HCT116 (cell line): ENCODE measurements around the gene ZFYVE27. TPM values are rescaled to one million over a fixed set of nuclear protein-coding genes. Genes with fewer than 3 reads are reported as not detected.

Experiments
- ATAC-seq: fragments of 200-7000 bp; cut with Tn5 transposase; 2 replicates; pipeline ENCODE4 v1.9.1; 2020; ENCODE audit warnings: mild to moderate bottlenecking, moderate library complexity
- BruUV-seq: library from RNA; stranded (reverse); fragments of 400-500 nt; replicated peaks from 2 replicates; lab custom pipeline; 2021; lab: Mats Ljungman, UMichigan
- CTCF ChIA-PET: fragments of 300-600 bp; sonication (Branson Sonifier 250); formaldehyde crosslinking; loops from one replicate; lab custom pipeline; 2021; ENCODE audit warnings: antibody characterized with exemption; lab: Charles Lee
- POLR2A ChIA-PET: fragments of 300-600, 350-600 bp; sonication (Branson Sonifier 250); formaldehyde crosslinking; loops from one replicate; lab custom pipeline; 2021; ENCODE audit warnings: antibody characterized with exemption; lab: Charles Lee
- RAD21 ChIA-PET, 2 experiments: fragments of 300-600 bp; sonication (Branson Sonifier 250); formaldehyde crosslinking; loops; one replicate each; lab custom pipeline; 2023; ENCODE audit warnings: low total read pairs in 2 of 2; ENCODE audit not compliant: uncharacterized antibody in 2 of 2, unreplicated experiment in 2 of 2, low non-redundant PET in 1 of 2; lab: Charles Lee
- DNase-seq: peaks from one replicate; pipeline ENCODE4 v3.0.0-alpha.2; 2010; ENCODE audit warnings: low read depth, low spot score
- H2AFZ ChIP-seq: fragments of 200-600 bp; shearing (Covaris generic), sonication (generic); 2 replicates; pipeline ENCODE4 v1.6.1; 2017; ENCODE audit warnings: low read depth, mixed run types, mixed read lengths, antibody characterized with exemption, low read length; ENCODE audit not compliant: poor library complexity, severe bottlenecking
- H3K27ac ChIP-seq: 2 replicates; pipeline ENCODE4 v1.5.1; 2012; ENCODE audit warnings: low read depth, low read length
- H3K27me3 ChIP-seq: fragments of 200-600 bp; sonication (generic); 2 replicates; pipeline ENCODE4 v1.6.1; 2016; ENCODE audit warnings: mixed run types, low read length, mixed read lengths; ENCODE audit not compliant: insufficient read depth
- H3K36me3 ChIP-seq, 2 experiments: fragments of 200-500 bp in 1 of 2; fragments of 200-600 bp in 1 of 2; sonication (Bioruptor generic) in 1 of 2; sonication (generic) in 1 of 2; 2 replicates each; pipeline versions ENCODE4 v1.5.1 to v1.6.1; 2014 to 2016; ENCODE audit warnings: low read length in 2 of 2, inconsistent platforms in 1 of 2, mixed read lengths in 1 of 2, mixed run types in 1 of 2; ENCODE audit not compliant: insufficient read depth in 2 of 2, control insufficient read depth in 1 of 2
- H3K4me1 ChIP-seq, 2 experiments: fragments of 200-600 bp in 1 of 2; sonication (generic) in 1 of 2; 2 replicates each; pipeline versions ENCODE4 v1.5.1 to v1.6.1; 2012 to 2017; ENCODE audit warnings: low read length in 2 of 2, inconsistent platforms in 1 of 2, mild to moderate bottlenecking in 1 of 2, mixed read lengths in 1 of 2, mixed run types in 1 of 2, moderate library complexity in 1 of 2; ENCODE audit not compliant: insufficient read depth in 2 of 2, control insufficient read depth in 1 of 2
- H3K4me2 ChIP-seq: fragments of 200-600 bp; sonication (generic); 2 replicates; pipeline ENCODE4 v1.6.1; 2017; ENCODE audit warnings: mixed run types, low read length, mixed read lengths
- H3K4me3 ChIP-seq, 2 experiments: fragments of 200-600 bp in 1 of 2; sonication (generic) in 1 of 2; replicated peaks in 1 of 2; 2 replicates each; pipeline ENCODE4 v1.5.1; 2011 to 2016; ENCODE audit warnings: low read length in 2 of 2, control low read depth in 1 of 2, low read depth in 1 of 2, mild to moderate bottlenecking in 1 of 2, mixed read lengths in 1 of 2, mixed run types in 1 of 2
- H3K79me2 ChIP-seq: fragments of 200-600 bp; sonication (generic); 2 replicates; pipeline ENCODE4 v1.6.1; 2017; ENCODE audit warnings: mild to moderate bottlenecking, mixed run types, low read length, moderate library complexity, mixed read lengths; ENCODE audit not compliant: insufficient read depth
- H3K9ac ChIP-seq: fragments of 200-600 bp; sonication (generic); 2 replicates; pipeline ENCODE4 v1.6.1; 2016; ENCODE audit warnings: low read length, mixed read lengths
- H3K9me2 ChIP-seq: fragments of 200-600 bp; sonication (generic), shearing (Covaris generic); 2 replicates; pipeline ENCODE4 v1.6.1; 2017; ENCODE audit warnings: mixed run types, mild to moderate bottlenecking, moderate library complexity; ENCODE audit not compliant: insufficient read depth
- H3K9me3 ChIP-seq, 2 experiments: fragments of 200-500 bp in 1 of 2; fragments of 200-600 bp in 1 of 2; sonication (Bioruptor generic) in 1 of 2; sonication (generic) in 1 of 2; 2 replicates each; pipeline ENCODE4 v1.6.1; 2014 to 2017; ENCODE audit warnings: low read length in 2 of 2, mixed read lengths in 2 of 2, inconsistent platforms in 1 of 2, low read depth in 1 of 2, mild to moderate bottlenecking in 1 of 2, mixed run types in 1 of 2, moderate library complexity in 1 of 2; ENCODE audit not compliant: control insufficient read depth in 1 of 2, insufficient read depth in 1 of 2
- H4K20me1 ChIP-seq: fragments of 200-600 bp; sonication (generic), shearing (Covaris generic); 2 replicates; pipeline ENCODE4 v1.6.1; 2017; ENCODE audit warnings: mixed run types, mild to moderate bottlenecking, moderate library complexity; ENCODE audit not compliant: insufficient read depth
- CBX3 ChIP-seq: IDR thresholded peaks from 2 replicates; pipeline ENCODE4 v1.6.1; 2012; ENCODE audit warnings: low read depth
- EZH2 ChIP-seq: fragments of 200-600 bp; sonication (generic); IDR thresholded peaks from 2 replicates; pipeline ENCODE4 v1.6.1; 2017; ENCODE audit warnings: antibody characterized with exemption, mixed run types
- EZH2phosphoT487 ChIP-seq: fragments of 200-600 bp; IDR thresholded peaks from 2 replicates; pipeline ENCODE4 v1.6.1; 2018; ENCODE audit warnings: antibody characterized with exemption, borderline replicate concordance
- JUND ChIP-seq: IDR thresholded peaks from 2 replicates; pipeline ENCODE4 v1.6.1; 2012
- POLR2AphosphoS5 ChIP-seq: IDR thresholded peaks from 2 replicates; pipeline ENCODE4 v1.6.1; 2011; ENCODE audit warnings: mild to moderate bottlenecking, low read depth, low read length, moderate library complexity
- SP1 ChIP-seq: IDR thresholded peaks from 2 replicates; pipeline ENCODE4 v1.6.1; 2012; ENCODE audit warnings: low read depth
- ZNF274 ChIP-seq: fragments of 200-500 bp; sonication (Bioruptor generic); IDR thresholded peaks from 2 replicates; pipeline ENCODE4 v1.6.1; 2014; ENCODE audit warnings: mild to moderate bottlenecking, low read depth, low read length, inconsistent platforms
- intact Hi-C: fragments of 100-400 bp; cut with micrococcal nuclease; formaldehyde crosslinking; loops from 2 replicates; pipeline ENCODE4 v1.10.0; 2022
- total RNA-seq: library from RNA; stranded (reverse); gene quantifications from one replicate; pipeline ENCODE4 v1.2.1, GENCODE V29; 2021; ENCODE audit not compliant: unreplicated experiment
- TF ChIP-seq, protein P1 (sequence below), 3 experiments: fragments of 200-600 bp in 1 of 3; sonication (generic) in 1 of 3; IDR thresholded peaks in 2 of 3; conservative IDR thresholded peaks in 1 of 3; 2 replicates each; pipeline ENCODE4 v1.5.1; 2012 to 2017; ENCODE audit warnings: low read depth in 2 of 3, low read length in 2 of 3, antibody characterized with exemption in 1 of 3, borderline replicate concordance in 1 of 3, control low read depth in 1 of 3, mild to moderate bottlenecking in 1 of 3, mixed read lengths in 1 of 3, mixed run types in 1 of 3, moderate library complexity in 1 of 3; ENCODE audit not compliant: insufficient read depth in 1 of 3
- TF ChIP-seq, protein P2 (sequence below): IDR thresholded peaks from 2 replicates; pipeline ENCODE4 v1.6.1; 2012
- TF ChIP-seq, protein P3 (sequence below): IDR thresholded peaks from 2 replicates; pipeline ENCODE4 v1.6.1; 2011; ENCODE audit warnings: mild to moderate bottlenecking, low read length, moderate library complexity; ENCODE audit not compliant: insufficient replicate concordance; ENCODE audit errors: extremely low read depth

The ZFYVE27 gene
- total RNA-seq, 1 experiment from 2014 or later: 28.4 TPM

DNA sequence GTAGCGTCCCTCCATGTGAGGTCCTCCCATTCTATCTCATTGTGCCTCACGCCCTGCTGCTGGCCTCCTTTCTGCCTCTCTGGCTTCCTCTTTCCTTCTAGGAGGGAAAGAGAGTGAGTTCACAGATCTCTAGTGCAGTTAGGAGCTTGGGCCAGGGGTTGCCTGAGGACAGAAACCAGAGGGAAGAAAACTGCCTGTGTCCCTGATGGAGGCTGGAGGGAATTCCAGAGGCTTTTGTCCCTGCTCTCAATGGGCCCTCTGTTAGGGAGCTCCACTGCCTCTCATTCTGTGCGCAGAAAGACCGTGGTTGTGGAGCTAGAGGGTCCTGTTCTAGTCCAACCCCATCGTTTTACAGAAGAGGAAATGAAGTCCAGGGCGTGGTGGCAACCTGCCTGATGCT lies 18.8 kb upstream of the ZFYVE27 start:
- ATAC-seq (no peak), DNase-seq (no peak)
- Histone ChIP-seq H3K4me2 (peak overlapping the region; percentile 75), H3K27ac (peak overlapping the region; percentile 77), H3K9me2 (no peaks in the 10 kb centered on the region), H3K36me3 (peaks cover 0 to 12% of the 10 kb centered on the region in 2 experiments; a peak in 2 of 4 replicates), H3K79me2 (peaks cover 26% of the 10 kb centered on the region; the same call in 1 of the 2 replicates), H3K4me3 (peak overlapping the region; percentile 11 to 32), H4K20me1 (no peaks in the 10 kb centered on the region), H3K27me3 (no peaks in the 10 kb centered on the region), H2AFZ (no peak overlapping the region), H3K9me3 (no peaks in the 10 kb centered on the region), H3K4me1 (peaks cover 32 to 45% of the 10 kb centered on the region in 2 experiments), H3K9ac (peak overlapping the region; percentile 50)
- TF ChIP-seq ZNF274: no peak
- TF ChIP-seq POLR2AphosphoS5: no peak
- TF ChIP-seq, protein P1, sequence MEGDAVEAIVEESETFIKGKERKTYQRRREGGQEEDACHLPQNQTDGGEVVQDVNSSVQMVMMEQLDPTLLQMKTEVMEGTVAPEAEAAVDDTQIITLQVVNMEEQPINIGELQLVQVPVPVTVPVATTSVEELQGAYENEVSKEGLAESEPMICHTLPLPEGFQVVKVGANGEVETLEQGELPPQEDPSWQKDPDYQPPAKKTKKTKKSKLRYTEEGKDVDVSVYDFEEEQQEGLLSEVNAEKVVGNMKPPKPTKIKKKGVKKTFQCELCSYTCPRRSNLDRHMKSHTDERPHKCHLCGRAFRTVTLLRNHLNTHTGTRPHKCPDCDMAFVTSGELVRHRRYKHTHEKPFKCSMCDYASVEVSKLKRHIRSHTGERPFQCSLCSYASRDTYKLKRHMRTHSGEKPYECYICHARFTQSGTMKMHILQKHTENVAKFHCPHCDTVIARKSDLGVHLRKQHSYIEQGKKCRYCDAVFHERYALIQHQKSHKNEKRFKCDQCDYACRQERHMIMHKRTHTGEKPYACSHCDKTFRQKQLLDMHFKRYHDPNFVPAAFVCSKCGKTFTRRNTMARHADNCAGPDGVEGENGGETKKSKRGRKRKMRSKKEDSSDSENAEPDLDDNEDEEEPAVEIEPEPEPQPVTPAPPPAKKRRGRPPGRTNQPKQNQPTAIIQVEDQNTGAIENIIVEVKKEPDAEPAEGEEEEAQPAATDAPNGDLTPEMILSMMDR (IDR thresholded peaks at IDR 0.05 in 2 of 3, conservative IDR thresholded peaks at IDR 0.05 in 1 of 3; ENCODE audit: borderline replicate concordance in 1 of 3, insufficient read depth in 1 of 3, low read depth in 2 of 3, low read length in 2 of 3): no peak
- POLR2A ChIA-PET: interaction anchor here (0.7 to 1.2 kb wide), 2 partner anchors 19 to 29 kb away, joined by 3 to 5 read pairs; partner anchors contain the start of gene ZFYVE27
- intact Hi-C loops: no loop called here
- no TSS peak for BruUV-seq
- RAD21 ChIA-PET: no interaction called here
- CTCF ChIA-PET: interaction anchor here (1.1 to 2.6 kb wide), 6 partner anchors 9 to 184 kb away, joined by 3 to 11 read pairs (median 7); partner anchors contain the start of gene AVPI1

DNA sequence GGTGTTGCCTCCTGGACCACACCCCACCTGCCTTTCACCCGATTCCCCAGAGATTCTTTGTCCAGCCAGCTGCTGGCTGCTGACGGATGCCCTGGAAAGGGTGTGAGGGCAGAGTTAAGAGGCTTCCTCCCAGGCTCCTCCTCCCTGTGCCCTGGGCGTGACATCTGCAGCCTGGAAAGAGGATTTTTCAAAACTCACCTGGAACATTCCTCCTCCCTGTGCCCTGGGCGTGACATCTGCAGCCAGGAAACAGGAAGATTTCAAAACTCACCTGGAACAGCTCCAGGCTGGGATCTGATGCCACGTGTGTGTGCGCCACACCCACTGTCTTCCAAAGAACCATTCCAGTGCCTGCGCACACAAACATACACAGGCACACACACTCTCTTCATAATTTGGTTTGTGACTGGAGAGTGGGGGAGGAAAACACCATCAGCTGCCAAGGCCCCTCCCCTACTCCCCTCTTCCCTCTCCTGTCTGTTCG lies 18.2 kb upstream of the ZFYVE27 start:
- ChIA-PET RAD21 (no interaction called here), POLR2A (interaction anchor here (0.7 to 1.2 kb wide), 2 partner anchors 18 to 29 kb away, joined by 3 to 5 read pairs; partner anchors contain the start of gene ZFYVE27), CTCF (interaction anchor here (1.7 to 2.6 kb wide), 5 partner anchors 9 to 184 kb away, joined by 3 to 11 read pairs (median 8); partner anchors contain the start of gene AVPI1)
- DNase-seq: peak; percentile 75
- no peak overlapping the region for H2AFZ ChIP-seq
- peak overlapping the region; percentile 50 for H3K9ac ChIP-seq
- H3K4me2 ChIP-seq: peak overlapping the region; percentile 75
- peaks cover 26% of the 10 kb centered on the region; the same call in 1 of the 2 replicates for H3K79me2 ChIP-seq
- H3K4me3 ChIP-seq: peak overlapping the region; percentile 11 to 32
- BruUV-seq: no TSS peak
- no peaks in the 10 kb centered on the region for H3K9me3 ChIP-seq
- H3K36me3 ChIP-seq: peaks cover 0 to 12% of the 10 kb centered on the region in 2 experiments; a peak in 2 of 4 replicates
- intact Hi-C loops: no loop called here
- no peaks in the 10 kb centered on the region for H3K27me3 ChIP-seq
- peaks cover 32 to 43% of the 10 kb centered on the region in 2 experiments for H3K4me1 ChIP-seq
- H3K27ac ChIP-seq: peak overlapping the region; percentile 77
- no peaks in the 10 kb centered on the region for H4K20me1 ChIP-seq
- no peaks in the 10 kb centered on the region for H3K9me2 ChIP-seq
- peak; percentile 69 for ATAC-seq
- TF ChIP-seq EZH2phosphoT487 (no peak), JUND (peak; percentile 52; the same call in 1 of the 2 replicates), CBX3 (peak; percentile 80), EZH2 (no peak), SP1 (peak; percentile 89)
- TF ChIP-seq, protein P2, sequence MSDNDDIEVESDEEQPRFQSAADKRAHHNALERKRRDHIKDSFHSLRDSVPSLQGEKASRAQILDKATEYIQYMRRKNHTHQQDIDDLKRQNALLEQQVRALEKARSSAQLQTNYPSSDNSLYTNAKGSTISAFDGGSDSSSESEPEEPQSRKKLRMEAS: peak; percentile 98
- TF ChIP-seq, protein P1 (IDR thresholded peaks at IDR 0.05 in 2 of 3, conservative IDR thresholded peaks at IDR 0.05 in 1 of 3; ENCODE audit: borderline replicate concordance in 1 of 3, insufficient read depth in 1 of 3, low read depth in 2 of 3, low read length in 2 of 3): no peak
- TF ChIP-seq, protein P3, sequence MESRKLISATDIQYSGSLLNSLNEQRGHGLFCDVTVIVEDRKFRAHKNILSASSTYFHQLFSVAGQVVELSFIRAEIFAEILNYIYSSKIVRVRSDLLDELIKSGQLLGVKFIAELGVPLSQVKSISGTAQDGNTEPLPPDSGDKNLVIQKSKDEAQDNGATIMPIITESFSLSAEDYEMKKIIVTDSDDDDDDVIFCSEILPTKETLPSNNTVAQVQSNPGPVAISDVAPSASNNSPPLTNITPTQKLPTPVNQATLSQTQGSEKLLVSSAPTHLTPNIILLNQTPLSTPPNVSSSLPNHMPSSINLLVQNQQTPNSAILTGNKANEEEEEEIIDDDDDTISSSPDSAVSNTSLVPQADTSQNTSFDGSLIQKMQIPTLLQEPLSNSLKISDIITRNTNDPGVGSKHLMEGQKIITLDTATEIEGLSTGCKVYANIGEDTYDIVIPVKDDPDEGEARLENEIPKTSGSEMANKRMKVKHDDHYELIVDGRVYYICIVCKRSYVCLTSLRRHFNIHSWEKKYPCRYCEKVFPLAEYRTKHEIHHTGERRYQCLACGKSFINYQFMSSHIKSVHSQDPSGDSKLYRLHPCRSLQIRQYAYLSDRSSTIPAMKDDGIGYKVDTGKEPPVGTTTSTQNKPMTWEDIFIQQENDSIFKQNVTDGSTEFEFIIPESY: no peak
